Measurements from ENCODE around the gene METTL26.

Gene METTL26

GRCh38 chr16:658679-659571 lies 22.8 kb upstream of the METTL26 start:
- no peak for DNase-seq (ENCODE audit: low read depth in 2 of 2)

DNA sequence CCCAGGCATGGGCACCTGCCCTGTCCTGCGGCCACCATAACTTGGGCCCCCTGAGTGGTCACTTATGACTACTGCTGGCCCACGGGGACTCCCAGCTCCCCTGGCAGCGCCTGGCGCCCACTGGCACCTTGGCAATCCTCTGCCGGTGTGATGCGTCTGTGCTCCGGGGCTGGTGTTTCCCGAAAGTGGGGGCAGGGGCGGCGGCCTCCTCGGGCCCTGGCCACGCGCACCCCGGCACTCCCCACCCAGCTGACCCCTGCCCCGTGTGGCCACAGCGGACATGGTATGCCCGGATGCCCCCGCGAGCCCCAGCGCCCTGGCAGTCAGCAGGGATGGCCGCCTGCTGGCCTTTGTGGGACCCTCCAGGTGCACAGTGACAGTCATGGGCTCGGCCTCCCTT lies 21.4 kb upstream of the METTL26 start:
- DNase-seq (ENCODE audit: low read depth in 2 of 2) = no peak

GRCh38 chr16:654034-654433 lies 17.9 kb upstream of the METTL26 start:
- no peak for DNase-seq (ENCODE audit: low read depth in 2 of 2)

DNA sequence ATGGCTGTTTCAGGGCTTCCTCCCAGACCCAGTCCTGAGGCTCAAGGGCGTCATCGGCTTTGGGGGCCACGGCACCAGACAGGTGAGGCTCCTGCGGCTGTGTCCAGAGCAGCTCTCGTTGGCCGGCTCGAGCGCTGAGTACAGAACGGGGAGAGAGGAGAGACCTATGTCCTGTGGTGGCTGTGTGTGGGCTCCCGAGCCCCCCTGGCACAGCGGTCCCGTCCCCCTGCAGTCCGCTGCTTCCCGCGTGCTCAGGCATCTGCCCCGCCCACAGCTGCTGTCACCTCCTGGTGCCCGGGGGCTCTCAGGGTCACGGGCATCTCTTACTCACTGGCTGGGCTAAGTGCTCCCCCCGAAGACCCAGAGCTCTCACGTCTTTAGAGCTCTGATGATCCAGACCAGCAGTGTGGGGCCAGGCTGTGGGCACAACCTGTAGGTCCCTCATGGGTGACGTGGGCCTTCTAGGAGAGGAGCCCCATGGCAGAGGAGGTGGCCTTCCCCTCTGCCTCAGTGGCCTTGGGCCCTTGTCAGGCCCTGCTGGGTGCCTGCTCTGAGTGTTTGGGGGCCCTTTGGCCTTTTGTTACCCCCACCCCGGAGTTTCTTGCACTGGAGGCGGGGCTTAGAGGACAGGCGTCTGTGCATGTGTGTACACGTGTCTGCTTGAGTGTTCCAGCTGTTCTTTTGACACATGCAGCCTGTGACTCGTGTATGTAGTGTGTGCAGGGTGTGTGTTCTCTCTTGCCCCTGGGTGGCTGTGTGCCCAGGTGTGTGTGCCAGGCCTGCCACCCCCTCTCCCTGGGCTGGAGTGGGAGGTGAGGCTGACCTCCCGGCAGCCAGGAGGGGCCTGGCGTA lies 16.6 kb upstream of the METTL26 start:
- no peak for DNase-seq (ENCODE audit: low read depth in 2 of 2)

GRCh38 chr16:651844-652243 lies 15.7 kb upstream of the METTL26 start:
- DNase-seq (ENCODE audit: low read depth in 2 of 2) = no peak

DNA sequence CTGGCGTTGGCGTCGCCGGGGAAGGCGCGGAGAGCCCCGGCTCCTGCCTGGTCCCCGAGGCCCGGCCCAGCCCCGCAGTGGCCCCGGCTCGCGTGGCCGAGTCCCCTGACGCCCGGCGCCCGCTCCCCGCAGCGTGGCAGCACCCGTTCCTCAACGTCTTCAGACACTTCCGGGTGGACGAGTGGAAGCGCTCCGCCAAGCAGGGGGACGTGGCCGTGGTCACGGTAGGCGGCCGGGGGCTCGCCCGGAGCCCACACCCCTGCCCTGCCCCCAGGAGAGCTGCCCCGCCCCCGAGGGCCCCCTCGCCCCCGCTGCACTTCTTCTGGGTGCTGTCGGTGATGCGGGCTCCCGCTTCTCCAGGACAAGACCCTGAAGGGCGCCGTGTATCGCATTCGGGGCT lies 13.5 kb upstream of the METTL26 start:
- DNase-seq (ENCODE audit: low read depth in 2 of 2) = no peak

DNA sequence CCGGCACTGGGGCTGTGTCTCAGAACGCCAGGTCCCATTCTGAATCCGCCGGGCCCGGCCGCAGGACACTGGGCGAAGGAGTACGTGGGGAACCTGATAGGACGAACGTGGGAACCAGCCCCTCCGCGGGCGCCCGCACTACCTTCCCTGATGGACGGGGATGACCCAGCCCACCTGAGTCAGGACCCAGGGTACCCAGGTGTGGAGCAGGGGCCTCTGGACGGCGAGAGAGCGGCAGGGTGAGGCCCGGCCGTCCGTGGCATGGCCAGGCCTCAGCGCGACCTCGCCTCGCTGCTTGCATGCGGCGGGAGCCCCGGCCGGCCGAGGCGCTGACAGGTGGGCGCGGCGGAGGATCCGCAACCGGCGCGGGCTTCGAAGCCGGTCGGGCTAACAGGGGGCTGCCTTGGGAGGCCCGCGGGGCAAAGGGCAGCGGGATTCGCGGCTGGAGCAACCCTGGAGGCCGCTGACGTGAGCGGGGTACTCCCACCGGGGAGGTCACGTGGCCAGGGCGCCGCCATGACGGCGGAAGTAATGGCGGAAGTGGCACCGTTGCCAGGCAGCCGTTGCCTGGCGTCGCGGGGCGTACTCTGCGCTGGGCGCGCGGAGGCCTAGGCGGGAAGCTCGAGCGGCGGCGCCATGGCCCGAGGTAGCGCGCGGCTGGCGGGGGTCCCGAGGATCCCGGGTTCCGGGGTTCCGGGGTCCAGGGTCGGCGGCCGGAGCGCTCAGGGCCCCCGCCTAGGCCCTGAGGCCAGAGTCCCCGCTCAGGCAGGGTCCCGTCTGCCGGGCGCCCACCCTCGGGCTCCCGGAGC lies 12.9 kb upstream of the METTL26 start, which contains the start of gene WDR90:
WDR90 (plus strand) TSS at position 585 of the 809 bp plus-strand sequence; CDS start at position 637, 52 bp downstream.
- DNase-seq (ENCODE audit: low read depth in 2 of 2) = peak; percentile 84 to 91

- DNase-seq (ENCODE audit: low read depth in 2 of 2) = peak in 1 of 2 donors; percentile 47
These were observed 12.1 kb upstream of the METTL26 start for GRCh38 chr16:648071-648780.

- no peak for DNase-seq (ENCODE audit: low read depth in 2 of 2)
These were observed 11.2 kb upstream of the METTL26 start for GRCh38 chr16:647173-647902.

DNA sequence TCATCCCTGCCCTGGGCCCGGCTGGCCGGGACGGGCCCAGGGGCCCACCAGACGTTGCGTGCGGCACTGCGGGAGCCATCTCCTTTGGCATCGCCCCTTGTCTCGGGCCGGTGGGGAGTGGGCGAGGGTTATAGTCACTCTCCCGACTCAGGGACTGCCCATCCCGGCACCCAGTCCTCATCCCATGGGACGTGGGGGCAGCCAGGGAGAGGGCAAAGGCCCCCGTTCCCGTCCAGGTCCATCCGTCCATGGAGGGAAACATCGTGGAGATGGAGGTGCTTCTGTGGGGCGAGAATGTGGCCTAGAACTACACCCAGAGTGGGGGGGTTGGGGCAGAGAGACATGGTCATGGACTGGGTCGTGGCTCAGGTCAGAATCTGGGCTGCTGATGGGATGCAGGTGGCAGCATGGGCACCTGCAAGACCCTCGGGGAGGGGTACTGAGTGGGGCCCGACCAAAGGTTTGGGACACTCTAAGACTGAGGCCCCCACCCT lies 10.6 kb upstream of the METTL26 start:
- no peak for DNase-seq (ENCODE audit: low read depth in 2 of 2)

DNA sequence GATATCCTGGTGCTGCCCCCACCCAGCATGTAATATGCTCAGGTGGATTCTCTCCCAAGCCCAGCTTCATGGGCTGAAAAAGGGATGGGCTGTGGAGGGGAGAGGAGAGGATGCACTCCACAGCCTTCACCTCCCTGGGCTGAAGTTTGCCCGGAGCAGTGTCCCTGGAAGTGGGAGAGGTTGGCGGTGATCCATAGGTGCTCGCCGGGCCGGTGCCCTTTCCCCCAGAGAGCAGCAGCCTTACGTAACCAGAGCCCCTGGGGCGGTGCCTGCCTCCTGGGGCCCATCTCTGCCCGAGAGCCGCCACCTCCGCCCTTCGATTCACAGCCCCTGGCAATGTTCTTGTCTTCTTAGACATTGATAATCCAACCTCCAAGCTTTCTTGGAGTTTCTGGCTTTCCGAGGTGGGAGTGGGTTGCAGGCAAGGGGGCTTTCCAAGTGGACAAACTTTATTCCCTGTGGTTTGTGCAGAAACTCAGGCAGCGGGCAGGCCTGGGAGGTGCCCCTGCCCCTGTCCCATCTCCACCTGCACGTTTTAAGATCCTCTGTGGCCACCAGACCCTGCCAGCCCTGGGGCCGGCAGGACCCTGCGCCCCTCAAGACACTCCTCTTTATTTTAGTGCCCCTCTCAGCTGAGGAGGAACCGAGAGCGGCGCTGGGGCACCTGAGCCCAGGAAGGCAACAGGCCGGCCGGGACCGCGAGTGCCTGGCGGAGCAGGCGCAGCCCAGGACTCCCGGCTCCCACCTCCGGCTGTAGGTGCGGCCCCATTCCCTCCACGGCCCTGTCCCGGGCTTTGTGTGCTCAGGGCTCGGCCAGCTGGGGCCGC lies 10.0 kb upstream of the METTL26 start:
- DNase-seq (ENCODE audit: low read depth in 2 of 2) = no peak

DNA sequence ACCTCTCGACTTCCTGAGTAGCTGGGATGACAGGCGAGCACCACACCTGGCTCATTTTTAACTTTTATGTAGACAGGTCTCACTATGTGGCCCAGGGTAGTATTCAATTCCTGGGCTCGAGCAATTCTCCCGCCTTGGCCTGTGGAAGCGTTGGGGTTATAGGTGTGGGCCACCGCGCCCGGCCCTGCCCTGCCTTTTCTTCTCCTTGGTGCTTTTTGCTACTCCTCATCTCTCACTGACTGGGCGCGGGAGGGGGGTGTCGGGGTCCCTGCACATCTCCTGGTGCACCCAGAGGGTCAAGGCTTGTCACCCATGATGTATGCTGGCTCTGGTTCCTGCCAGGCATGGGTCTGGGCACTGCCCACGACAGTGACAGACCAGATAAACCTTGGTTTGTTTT lies 8.5 kb upstream of the METTL26 start:
- no peak for DNase-seq (ENCODE audit: low read depth in 2 of 2)

DNA sequence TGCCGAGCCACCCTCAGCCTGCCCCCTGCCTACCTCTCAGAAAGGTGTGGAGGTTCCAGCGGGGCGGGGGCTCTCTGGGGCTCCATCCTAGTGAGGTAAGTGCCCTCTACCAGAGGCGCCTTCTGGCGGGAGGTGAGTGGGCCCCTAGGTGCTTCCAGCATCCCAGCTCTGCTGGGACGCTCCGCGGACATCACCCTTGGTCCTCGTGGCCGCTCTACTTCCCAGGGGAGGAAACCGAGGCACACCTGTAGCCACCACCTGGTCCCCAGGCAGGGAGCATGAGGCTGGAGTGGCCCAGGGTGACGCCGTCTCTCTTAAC lies 6.9 kb upstream of the METTL26 start:
- no peak for DNase-seq (ENCODE audit: low read depth in 2 of 2)

GRCh38 chr16:642189-643049 lies 6.3 kb upstream of the METTL26 start:
- DNase-seq (ENCODE audit: low read depth in 2 of 2) = no peak

DNA sequence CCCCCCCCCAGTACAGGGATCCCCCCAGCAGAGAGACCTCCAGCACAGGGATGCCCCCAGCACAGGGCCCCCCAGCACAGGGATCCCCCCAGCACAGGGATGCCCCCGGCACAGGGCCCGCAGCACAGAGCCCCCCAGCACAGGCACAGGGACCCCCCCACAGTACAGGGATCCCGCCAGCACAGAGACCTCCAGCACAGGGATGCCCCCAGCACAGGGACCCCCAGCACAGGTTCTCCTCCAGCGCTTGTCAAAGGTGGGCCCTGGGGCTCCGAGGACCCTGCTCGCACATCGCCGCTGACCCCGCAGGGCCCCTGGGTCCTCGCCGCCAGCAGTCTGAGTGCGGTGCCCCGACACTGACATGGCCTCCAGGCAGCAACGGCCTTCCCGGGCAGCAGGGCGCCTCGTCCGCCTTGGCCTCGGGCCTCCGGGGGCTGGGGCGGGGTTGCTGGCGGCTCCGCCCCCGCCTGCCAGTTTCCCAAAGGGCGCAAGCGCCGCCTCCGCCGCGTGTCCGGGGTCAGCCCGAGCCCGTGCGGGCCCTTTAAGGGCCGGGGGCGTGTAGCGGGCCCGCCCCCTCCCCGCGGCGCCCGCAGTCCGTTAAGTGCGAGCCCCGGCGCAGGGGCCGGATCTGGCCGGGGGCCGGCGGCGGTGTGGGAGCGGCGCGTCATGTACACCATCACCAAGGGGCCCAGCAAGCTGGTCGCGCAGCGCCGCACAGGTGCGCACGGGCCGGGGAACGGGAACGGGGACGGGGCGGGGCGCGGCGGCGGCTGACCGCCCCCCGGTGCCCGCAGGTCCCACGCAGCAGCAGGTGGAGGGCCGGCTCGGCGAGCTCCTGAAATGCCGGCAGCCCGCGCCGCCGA lies 5.5 kb upstream of the METTL26 start, which contains the start of gene MCRIP2:
MCRIP2 (plus strand) TSS at position 503 of the 863 bp plus-strand sequence; CDS start at position 667, 164 bp downstream.
- peak in 1 of 2 donors; percentile 70 for DNase-seq (ENCODE audit: low read depth in 2 of 2)

DNA sequence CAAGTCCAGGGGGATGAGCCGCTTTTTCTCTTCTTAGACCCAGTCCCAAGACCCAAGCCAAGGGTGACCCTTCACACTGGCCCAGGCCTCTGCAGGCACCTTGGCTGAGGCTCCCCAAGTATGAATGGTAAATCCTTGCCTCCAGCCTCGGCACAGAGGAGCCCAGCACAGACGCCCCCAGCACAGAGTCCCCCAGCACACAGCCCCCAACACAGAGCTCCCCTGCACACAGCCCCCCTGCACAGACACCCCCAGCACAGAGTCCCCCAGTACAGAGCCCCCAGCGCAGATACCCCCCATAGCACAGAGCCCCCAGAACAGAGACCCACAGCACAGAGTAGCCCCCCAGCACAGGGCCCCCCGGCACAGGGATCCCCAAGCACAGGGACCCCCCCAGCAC lies 4.5 kb upstream of the METTL26 start:
- no peak for DNase-seq (ENCODE audit: low read depth in 2 of 2)

DNA sequence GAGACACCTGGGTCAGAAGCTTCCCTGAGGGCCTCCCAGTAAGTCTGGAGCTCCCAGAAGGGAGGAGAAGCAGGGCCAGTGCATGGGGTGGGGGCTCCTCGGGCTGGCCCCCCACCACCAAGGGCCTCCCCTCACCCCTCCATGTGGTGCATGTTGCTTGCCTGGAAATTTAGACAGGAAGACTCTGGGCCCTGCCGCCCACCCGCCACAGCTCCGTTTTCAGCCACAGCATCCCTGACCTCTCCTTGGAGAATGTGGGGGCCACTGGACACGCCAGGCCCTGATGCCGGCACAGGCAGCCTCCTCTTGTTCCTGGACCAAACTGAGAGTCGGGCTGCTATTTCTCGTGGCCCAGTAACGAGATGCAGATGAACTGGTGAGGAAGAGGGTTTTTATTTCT lies 2.7 kb upstream of the METTL26 start:
- DNase-seq (ENCODE audit: low read depth in 2 of 2) = no peak

Data from stimulated activated CD4-positive, alpha-beta T cell treated with anti-CD3 and anti-CD28 coated beads, Interleukin-15, amount 100 ng/mL, for 48 hours (primary cell).